COLO668 (cell line): ENCODE measurements around the gene TRMT44.
"Not testable (repeated sequence)": the region's sequence is repeated elsewhere in the genome, so short reads cannot be mapped to it uniquely, and the experiment has no call there.

Experiments
- DNase-seq: peaks from one replicate; lab custom pipeline; 2025; ENCODE audit not compliant: unreplicated experiment; lab: John Stamatoyannopoulos, UW

The TRMT44 gene

GRCh38 chr4:8467016-8467415 is 26.4 kb downstream of the TRMT44 start:
- DNase-seq: no peak

- peak; percentile 49 for DNase-seq
Observed at GRCh38 chr4:8468746-8469535, 28.4 kb downstream of the TRMT44 start.

GRCh38 chr4:8469550-8469949 is 29.0 kb downstream of the TRMT44 start:
- DNase-seq: no peak

- DNase-seq: no peak
Observed at GRCh38 chr4:8470451-8471024, 30.0 kb downstream of the TRMT44 start.

- no peak for DNase-seq
Observed at GRCh38 chr4:8471211-8471875, 30.8 kb downstream of the TRMT44 start.

GRCh38 chr4:8472158-8472688 is 31.6 kb downstream of the TRMT44 start:
- no peak for DNase-seq

GRCh38 chr4:8472689-8473197 is 32.2 kb downstream of the TRMT44 start:
- DNase-seq: no peak

GRCh38 chr4:8473198-8473919 is 32.8 kb downstream of the TRMT44 start:
- no peak for DNase-seq

GRCh38 chr4:8473920-8474590 is 33.5 kb downstream of the TRMT44 start:
- no peak for DNase-seq

GRCh38 chr4:8474856-8475255 is 34.3 kb downstream of the TRMT44 start:
- no peak for DNase-seq

- DNase-seq: no peak
Observed at GRCh38 chr4:8475751-8476575, 35.4 kb downstream of the TRMT44 start.

- DNase-seq: no peak
Observed at GRCh38 chr4:8477095-8477635, 36.6 kb downstream of the TRMT44 start.

- no peak for DNase-seq
Observed at GRCh38 chr4:8477676-8478075, 37.1 kb downstream of the TRMT44 start.

- DNase-seq: no peak
Observed at GRCh38 chr4:8478371-8478770, 37.8 kb downstream of the TRMT44 start.

GRCh38 chr4:8478801-8479744 is 38.5 kb downstream of the TRMT44 start:
- DNase-seq: no peak

- DNase-seq: no peak
Observed at GRCh38 chr4:8480221-8480620, 39.6 kb downstream of the TRMT44 start.

GRCh38 chr4:8486643-8487042 is 46.1 kb downstream of the TRMT44 start:
- not testable (repeated sequence) for DNase-seq

GRCh38 chr4:8488791-8489369 is 48.3 kb downstream of the TRMT44 start:
- no peak for DNase-seq
